Measurements from ENCODE around the gene COL5A1. TPM values are rescaled to one million over a fixed set of nuclear protein-coding genes. Genes with fewer than 3 reads are reported as not detected.

COL5A1 gene
- total RNA-seq, result 2.4 and 12.8 TPM in 2 replicates

DNA sequence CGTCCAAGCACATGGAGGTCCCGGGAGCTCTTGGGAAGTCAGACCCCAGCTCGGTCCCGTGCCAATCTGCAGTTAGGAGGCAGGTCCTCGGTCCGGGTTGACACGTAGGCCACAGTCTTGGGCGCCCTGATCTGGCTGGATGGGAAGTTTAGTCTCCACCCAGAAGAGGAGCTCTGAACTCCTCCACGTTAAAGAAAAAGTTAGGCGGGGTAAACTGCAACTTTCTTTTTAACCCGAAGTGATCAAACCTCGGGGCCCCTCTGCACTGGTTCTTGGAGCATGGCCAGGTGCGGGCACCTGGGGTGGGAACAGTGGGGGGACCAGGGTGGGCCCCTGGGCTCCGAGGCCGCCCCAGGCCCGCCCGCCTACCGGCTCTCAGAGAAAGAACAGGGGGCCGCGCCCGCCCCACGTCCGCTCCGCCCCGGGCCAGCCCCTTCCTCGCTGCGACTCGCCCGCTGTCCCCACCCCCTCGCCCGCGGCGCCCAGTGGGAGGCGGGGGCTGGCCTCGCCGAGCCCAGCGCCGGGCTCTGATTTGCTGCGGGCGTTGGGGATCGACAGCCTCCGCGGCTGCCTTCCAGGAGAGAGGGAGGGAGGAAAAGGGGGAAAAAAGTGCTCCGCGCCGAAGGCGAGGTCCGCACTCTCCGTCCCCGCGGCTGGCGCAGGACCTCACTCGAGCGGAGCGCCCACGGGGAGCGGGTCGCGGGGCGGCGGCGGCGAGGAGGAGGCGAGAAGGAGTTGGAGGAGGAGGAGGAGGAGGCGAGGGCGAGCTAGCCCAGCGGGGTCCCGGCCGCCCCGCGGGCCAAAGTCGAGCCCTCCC is at the start of gene COL5A1:
Gene COL5A1 (plus strand): TSS at position 631 of the 817 bp plus-strand sequence. CDS start 385 bp downstream, outside the sequence.
- DNase-seq (ENCODE audit: low read depth), result no peak

DNA sequence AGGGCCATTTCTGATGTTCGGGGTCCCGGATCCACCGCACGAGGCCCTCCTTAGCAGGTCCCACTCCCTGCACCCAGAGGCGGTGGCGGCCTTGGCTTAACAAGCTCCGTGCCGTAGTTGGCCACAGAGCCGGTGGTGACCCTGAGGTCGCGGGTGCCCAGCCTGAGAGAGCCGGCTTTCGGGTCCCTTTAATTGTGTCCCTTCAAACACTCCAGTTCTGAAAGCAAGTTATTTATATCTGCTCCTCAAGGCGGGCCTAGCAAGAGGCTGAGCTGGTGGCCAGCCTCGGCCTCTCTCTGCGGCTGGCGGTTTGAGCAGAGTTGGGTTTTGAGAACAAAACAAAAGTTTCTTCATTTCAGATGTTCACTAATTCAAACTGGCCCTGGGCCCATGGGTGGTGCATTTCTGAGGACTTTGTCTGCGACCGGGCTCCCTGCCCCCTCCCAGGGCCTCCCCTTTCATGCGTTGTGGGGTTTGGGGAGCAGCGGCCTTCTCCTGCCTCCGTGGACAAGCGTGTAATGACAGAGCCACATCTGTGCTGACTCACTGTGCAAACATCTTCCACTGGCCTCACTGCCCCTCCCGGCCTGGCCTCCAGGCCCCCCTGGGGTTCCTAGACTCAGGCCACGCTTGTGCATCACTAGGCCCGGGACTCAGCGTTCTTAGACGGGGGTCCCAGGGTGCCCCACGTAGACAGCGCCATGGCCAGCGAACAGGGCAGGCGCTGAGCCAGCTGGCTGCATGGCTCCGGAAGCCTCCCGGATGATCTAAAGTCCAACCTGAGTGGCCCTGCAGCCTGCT is 49.4 kb upstream of the COL5A1 start:
- no peak for DNase-seq (ENCODE audit: low read depth)

DNA sequence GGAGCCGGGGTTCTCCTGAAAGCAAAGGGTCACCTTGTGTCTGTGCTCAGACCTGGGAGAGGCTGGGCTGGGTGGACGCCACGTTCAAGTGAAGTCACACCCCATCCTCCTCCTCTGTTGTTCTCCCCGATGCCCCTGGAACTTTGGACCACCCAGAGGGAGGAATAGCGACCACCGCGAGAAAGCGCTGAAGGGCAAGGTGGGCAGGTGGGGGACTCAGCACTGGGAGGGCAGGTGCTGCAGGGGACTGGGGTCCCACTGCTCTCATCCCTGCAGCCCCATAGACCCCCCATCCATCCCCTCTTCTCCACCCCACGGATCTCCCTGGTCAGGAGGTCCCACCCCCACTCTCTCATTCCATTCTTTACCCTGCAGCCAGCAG is 48.8 kb upstream of the COL5A1 start:
- DNase-seq (ENCODE audit: low read depth), result no peak

DNA sequence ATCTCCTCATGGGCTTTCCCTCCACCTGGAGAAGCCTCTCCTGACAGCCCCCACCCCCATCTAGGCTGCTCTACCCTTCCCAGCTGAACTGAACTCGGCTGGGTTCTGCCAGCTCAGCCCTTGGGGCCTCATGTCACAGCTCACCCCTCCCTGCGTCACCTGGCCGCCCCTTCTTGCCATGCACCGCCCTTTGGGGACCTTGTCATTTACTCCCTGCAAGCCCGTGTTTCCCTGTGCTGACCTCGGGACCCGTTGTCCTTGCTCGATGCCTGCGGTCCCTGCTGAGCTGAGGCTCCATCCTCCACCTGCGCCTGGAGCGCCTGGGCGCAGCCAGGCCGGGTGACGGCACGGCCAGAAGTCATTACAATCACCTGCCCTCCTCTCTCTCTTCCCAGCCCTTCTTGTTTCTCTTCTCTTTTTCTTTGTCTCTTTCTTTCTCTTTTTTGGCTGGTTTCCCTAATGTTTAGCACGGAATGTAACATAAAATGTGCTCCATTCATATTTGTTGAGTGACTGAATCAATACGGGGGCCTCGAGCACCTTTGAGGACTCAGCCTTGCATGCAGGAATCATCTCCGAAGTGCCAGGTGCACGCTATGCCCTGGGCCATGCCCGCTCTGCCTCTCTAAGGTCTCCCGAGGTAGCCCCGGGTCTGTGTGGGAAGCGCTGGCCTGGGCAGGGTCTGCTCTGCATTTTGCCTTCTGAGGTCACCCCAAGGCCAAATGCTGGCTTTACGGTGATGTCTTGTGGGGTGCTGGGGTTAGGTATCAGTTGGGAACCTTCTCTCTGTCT is 48.1 kb upstream of the COL5A1 start:
- no peak for DNase-seq (ENCODE audit: low read depth)

DNA sequence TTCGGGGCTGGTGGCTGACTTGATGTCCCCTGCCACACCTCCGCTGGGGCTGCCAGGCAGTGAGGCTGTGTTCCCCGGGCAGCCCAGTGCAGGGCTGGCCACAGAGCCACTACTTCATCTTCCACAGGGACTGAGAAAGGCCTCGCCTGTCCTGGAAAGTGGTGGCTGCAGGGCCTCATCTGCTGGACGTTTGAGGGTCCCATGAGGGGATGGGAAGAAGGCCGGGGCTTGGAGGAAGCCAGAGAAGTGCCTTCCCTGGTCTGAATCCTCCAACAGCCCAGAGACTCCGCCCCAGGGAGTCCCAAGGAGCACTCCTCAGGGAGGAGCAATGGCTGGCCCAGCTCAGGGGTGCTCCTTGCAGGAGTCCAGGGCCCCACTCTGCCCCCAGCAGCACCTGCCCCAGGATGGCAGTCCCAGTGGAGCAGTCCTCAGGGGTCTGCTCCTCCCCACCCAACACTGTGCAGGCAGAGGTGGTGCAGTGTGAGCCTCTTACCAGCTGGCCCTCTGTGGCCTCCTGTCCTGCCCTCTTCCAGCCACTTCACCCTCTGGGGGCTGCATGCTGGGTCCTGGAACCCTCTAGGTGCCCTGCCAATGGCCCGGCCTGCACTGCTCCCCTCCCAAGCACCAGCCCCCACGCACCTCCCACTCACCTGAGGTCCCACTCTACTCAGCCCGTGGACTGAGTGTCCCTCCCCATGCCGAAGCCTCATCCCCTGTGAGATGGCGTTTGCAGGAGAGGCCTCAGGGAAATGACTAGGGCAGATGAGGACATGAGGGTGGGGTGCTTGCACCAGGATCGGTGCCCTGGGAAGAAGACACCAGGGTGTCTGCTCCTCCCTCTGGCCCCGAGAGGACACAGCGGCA is 47.3 kb upstream of the COL5A1 start:
- no peak for DNase-seq (ENCODE audit: low read depth)

DNA sequence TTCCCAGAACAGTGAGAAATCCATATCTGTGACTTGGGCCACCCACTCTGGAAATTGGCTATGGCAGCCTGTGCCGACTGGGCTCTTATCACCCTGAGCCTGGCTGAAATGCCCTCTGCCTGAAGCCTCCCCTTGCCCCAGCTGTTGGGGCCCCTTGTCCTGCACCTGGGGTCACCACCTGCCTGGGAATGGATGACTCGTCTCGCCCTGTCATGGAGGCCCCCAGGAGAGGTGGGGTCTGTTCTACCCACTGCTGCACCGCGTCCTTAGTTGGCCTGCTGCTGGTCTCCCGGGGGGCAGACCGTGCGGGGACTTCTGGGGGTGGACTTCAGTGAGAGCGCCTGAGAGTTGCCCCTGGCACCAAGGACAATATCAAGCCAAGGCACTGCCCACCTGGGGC is 46.6 kb upstream of the COL5A1 start:
- DNase-seq (ENCODE audit: low read depth), result no peak

DNA sequence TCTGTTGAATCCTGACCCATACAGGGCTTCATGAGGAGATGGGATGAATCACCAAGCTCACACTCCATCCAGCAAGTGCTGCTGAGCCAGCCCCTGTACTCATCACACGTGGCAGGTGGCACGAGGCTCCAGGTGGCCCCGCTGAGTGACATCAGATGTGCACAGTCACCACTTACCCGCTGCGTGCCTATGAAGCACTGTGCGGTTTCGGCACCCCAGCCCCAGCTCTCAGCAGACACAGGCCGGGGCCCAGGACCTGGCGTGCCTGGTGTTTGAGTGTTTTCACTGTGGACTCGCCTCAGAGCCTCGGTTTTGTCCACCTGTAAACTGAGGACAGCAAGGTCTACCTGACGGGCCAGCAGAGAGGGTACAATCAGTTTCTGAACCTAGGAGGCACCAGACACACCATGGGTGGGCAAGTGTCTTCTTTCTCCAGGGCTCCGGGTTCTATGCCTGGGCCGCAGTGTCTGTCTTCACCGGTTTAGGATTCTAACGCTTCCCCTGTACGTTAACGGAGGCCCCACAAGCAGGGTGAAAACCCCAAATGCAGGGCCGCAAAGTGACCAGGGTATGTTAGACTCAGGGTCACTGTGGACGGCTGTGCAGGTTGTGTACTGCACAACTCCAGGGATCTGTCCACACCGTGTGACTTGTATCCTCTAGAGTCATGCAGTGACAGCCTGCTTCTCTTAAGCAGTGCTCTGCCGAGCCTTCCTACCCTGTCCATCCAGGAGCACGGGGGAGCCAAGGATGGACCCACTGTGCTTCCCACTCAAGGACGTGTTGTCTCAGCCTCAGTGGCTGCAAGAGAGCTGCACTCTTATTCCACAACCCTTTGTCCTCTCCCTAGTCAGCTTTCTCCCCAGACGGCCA is 44.3 kb upstream of the COL5A1 start:
- no peak for DNase-seq (ENCODE audit: low read depth)

DNA sequence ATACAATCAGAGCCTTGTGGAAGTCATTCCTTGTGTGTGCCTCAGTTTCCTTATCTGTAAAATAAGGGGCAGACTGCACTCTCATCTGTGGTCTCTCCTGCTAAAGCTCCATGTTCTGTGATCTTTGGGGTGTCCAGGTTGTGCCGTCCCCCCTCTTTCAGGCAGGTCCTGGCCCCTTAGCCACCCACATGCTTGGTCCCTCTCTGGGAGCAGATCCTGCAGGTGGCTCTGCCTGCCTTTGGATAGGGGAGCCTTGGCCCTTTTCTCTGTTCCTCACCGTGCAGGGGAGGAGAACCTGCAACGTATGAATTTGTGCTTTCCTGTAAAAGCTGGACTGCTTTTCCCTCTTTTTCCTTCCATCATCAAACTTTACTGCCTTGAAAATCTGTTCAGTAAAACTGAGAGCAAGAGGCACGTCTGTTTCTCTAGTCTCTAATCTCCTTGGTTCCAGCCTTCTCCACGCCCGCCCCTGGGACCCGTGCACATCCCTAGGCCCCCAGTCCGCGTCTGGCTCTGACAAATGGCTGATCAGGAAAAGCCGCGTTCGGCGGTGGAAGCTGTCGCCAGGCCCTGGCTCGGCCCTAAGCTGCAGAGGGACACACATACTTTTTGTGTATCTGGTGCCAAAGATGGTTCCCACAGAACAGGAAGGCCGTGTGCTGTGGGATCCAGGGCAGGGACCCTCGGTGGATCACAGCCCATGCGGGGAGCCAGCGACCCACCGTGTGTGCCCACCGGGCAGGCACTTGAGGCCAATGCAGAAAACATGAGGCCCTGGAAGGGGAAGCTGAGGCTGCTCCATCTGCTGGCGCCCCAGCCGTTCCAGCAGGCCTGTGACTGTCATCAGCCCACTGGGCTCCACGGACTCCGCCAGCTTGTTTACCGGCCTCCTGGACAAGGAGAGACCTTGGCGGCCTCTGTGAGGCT is 43.4 kb upstream of the COL5A1 start:
- DNase-seq (ENCODE audit: low read depth), result no peak

DNA sequence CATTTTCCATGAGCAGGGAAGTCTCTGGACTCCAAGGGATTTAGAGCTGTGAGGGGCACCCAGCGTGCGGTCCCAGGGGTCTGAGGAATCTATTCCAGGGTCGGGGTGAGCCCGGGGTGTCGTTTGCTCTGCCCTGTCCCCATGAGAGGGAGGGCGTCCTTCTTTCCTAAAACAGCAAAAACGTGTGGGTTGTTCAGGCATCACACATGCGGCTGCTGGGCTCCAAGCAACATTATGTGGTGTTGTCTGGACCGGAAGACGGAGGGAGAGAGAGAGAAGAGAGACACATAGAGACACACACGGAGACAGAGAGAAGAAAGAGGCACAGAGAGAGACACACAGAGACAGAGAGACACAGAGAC is 42.7 kb upstream of the COL5A1 start:
- DNase-seq (ENCODE audit: low read depth), result no peak

DNA sequence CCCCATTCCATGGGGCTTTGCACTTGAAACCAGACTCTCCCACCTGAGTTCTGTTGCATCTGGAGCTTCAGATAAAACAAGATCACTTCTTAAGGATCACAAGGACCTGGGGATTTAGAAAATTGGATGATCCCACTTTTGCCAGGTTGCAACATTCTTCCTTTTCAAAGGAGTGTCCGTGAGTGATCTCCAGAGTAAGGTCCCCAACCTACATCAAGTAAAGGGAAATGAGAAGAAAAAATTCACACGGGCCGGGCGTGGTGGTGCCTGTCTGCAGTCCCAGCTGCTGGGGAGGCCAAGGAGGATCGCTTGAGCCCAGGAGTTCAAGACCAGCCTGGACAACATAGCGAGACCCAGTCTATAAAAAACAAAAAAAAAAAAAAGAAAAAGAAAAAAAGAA is 41.2 kb upstream of the COL5A1 start:
- no peak for DNase-seq (ENCODE audit: low read depth)

DNA sequence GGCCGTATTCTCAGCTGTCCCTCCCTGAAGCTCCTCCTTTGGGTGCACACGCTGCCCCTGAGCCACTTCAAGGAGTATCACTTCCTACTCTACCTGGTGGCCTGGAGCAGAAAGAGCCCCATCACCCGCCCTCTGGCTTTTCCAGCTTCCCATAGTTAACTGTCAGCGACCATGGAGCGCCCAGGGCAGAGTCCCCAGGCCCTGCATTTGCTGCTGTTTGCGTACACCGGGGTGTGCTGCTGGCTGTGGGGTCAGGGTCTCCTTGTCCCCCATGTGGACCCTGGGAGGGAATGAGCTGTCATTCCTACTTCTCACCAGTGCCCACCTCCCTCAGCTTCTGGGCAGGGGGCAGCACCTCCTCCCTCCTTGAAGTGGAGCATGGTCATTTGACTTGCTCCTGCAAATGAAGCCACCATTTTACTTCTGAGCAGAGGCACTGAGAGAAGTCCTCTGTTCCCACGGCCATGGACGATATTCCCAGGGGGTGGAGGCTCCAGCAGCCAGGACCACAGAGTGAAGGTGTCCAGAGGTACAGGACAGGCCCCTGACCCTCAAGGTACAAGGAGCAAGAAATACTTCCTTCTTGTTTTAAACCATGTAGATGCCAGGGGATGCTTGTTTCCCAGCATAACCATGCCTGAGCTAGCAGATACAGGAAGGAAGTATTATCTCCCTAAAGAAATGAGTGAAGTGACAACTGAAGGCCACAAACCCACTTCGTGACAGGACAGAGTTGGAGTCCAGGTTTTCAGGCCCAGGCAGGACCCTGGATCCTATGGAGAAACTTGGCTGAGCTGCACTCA is 40.6 kb upstream of the COL5A1 start:
- no peak for DNase-seq (ENCODE audit: low read depth)

DNA sequence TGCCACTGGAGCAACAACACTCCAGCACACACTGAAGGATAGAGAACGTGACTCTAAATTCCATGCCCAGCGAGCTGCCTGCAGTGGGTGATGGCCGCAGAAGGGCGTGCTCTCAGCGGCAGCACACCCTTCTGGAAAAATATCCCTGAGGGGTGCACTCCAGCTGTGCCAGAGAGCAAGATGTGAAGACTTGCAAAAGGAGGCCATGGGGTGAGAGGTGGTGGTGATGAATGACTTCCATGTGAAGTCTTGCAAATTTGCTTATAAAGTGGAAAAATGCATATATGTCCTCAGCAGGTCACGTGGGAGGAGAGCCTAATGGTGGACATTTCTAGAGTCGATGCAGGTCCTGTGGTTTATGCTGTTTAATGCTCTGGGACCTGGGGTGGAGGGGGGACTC is 39.8 kb upstream of the COL5A1 start:
- no peak for DNase-seq (ENCODE audit: low read depth)

DNA sequence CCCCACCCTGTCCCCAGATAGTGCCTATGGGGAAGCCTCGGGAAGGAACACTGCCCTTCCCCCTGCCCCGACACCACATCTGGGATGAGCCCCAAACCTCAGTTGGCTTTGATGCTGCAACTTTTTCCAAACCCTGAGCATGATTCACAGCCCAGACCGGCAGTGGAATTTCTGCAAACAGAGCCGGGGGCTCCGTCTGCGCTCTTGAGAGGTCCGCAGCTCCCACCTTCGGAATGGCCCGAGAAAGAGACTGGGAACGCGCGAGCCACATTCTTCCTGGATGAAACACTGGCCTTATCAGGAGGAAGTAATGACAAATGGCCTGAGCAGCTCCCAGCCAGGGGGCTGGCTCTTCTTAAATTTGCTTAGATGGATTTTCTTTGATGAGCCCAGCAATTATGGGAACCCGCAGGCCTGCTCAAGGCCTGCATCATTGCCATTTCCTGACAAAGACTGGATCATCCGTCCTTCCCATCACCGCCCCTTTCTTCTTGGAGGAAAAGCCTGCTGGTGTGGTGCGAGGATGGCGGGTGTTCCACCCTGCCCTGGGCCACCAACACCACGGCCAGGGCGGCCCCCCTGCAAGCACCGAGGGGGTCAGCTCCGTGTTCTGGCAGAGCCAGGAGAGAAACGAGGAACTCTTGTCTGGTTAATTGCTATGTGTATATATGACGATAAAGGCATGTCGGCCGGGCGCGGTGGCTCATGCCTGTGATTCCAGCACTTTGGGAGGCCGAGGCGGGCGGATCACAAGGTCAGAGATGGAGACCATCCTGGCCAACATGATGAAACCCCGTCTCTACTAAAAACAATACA is 38.8 kb upstream of the COL5A1 start:
- DNase-seq (ENCODE audit: low read depth), result no peak

DNA sequence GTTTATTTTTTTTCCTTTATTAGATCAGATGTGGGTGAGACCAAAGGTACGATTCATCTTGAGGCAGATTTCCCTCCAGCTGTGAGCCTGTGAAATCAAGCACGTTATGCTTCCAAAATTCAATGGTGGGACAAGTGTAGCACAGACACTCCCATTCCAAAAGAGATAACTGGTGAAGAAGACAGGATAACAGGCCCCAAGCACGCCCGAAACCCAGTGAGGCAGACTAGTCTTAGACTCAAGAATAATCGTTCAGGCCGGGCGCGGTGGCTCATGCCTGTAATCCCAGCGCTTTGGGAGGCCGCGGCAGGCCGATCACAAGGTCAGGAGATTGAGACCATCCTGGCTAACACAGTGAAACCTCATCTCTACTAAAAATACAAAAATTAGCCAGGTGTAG is 36.8 kb upstream of the COL5A1 start:
- no peak for DNase-seq (ENCODE audit: low read depth)

DNA sequence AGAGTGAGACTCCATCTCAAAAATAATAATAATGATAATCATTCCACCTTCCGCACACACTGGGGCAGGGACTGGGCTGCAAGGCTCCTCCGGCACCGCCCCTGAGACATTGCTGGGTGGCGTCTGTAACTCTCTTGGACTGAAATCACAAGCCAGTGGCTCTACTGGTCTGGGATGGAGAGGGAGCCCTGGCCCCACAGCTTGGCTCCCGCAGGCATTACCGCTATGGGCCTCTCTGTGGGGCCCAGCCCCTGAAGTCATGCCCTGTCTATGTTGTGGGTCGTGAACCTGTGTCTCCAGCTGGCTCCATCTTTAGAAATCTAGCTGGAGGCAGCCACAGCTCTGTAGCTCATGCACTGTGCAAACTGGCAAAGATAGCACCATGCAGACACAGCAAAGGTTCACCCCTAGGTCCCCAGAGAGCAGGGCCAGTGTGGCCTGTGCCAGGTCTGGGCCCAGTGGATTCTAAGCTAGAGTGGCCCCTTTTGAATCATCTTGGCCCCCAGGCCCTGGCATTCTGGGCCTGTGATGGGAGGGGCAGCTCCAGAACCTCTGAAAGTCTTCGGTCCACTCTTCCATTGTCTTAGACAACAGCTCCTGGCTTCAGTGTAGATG is 36.1 kb upstream of the COL5A1 start:
- no peak for DNase-seq (ENCODE audit: low read depth)

DNA sequence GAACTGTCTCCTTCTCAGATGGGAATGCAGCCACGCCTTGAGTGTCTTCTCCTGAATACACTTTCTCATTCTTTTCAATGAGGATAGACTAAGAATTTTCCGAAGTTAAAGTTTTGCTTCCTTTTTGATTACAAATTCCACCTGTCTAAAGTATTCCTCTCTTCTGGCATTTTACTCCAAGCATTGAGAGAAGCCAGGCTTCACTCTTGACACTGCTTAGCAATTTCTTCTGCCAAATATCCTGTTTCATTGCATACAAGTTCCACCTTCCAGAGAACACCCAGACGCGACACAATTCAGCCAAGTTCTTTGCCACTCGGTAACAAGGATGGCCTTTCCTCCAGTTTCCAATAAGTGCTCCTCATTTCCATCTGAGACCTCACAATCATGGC is 35.6 kb upstream of the COL5A1 start:
- DNase-seq (ENCODE audit: low read depth), result no peak

Data from renal cortical epithelial cell (primary cell).